Activated T-helper 17 cell treated with anti-CD3 and anti-CD28 coated beads, Interleukin-2, amount 50 U/mL, for 72 hours (primary cell): ENCODE measurements around the gene PRKCQ. TPM values are rescaled to one million over a fixed set of nuclear protein-coding genes. Genes with fewer than 3 reads are reported as not detected.

Experiments
- ATAC-seq: fragments of 150-1000 bp; cut with Tn5 transposase; replicated peaks from 2 replicates; pipeline ENCODE4 v1.10.0; 2021; ENCODE audit warnings: mild to moderate bottlenecking, moderate library complexity
- H3K27ac Mint-ChIP-seq: one replicate; pipeline ENCODE4 v1.8.0; 2022; ENCODE audit warnings: mixed read lengths
- H3K27me3 Mint-ChIP-seq: one replicate; pipeline ENCODE4 v1.8.0; 2022; ENCODE audit warnings: mixed read lengths
- H3K36me3 Mint-ChIP-seq: one replicate; pipeline ENCODE4 v1.8.0; 2022; ENCODE audit warnings: low read depth, mild to moderate bottlenecking, mixed read lengths
- H3K4me1 Mint-ChIP-seq: one replicate; pipeline ENCODE4 v1.8.0; 2022; ENCODE audit warnings: mixed read lengths
- H3K4me3 Mint-ChIP-seq: one replicate; pipeline ENCODE4 v1.8.0; 2022; ENCODE audit warnings: mild to moderate bottlenecking, mixed read lengths
- H3K9me3 Mint-ChIP-seq: one replicate; pipeline ENCODE4 v1.8.0; 2022; ENCODE audit warnings: mixed read lengths
- total RNA-seq, 2 donors: library from RNA; stranded (reverse); gene quantifications; one replicate each; pipeline ENCODE4 v1.2.3, GENCODE V29; 2022

Gene PRKCQ
- total RNA-seq, 2 donors from 2014 or later = 35.3 to 37.8 TPM

DNA sequence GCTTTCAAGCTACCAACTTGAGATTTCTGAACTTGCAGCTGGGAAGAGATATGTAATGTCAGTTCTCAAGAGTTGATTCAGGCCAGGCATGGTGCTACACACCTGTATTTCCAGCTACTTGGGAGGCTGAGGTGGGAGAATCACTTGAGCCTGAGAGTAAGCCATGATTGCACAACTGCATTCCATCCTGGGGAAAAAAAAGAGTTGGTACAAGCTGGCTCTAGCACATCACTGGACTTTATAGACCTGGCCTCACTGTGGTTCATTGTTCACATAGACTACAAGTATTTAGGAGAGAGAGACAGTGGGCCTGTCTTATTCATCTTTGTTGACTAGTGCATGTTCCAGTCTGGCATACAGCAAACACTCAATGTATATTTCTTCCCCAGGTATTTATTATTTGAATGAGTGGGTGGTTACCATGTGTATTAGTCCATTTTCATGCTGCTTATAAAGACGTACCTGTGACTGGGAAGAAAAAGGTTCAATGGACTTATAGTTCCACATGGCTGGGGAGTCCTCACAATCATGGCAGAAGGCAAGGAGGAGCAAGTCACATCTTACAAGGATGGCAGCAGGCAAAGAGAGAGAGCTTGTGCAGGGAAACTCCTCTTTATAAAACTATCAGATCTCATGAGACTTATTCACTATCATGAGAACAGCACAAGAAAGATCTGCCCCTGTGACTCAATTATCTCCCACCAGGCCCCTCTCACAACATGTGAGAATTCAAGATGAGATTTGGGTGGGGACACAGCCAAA is 200.9 kb downstream of the PRKCQ start:
- Mint-ChIP-seq H3K9me3 (peaks cover 10% of the 10 kb centered on the region), H3K36me3 (no peaks in the 10 kb centered on the region), H3K27me3 (no peaks in the 10 kb centered on the region), H3K4me3 (no peak overlapping the region), H3K4me1 (peaks cover 15% of the 10 kb centered on the region), H3K27ac (no peak overlapping the region)
- ATAC-seq = no peak
